WTC11 (cell line): Measurements from ENCODE around the gene COL2A1. TPM values are rescaled to one million over a fixed set of nuclear protein-coding genes. Genes with fewer than 3 reads are reported as not detected.

Experiments
- ATAC-seq: fragments of 200-7000 bp; cut with Tn5 transposase; 2 replicates; pipeline ENCODE4 v1.10.0; 2021; ENCODE audit warnings: mild to moderate bottlenecking, moderate library complexity
- CTCF ChIA-PET: fragments of 300-600 bp; sonication (Branson Sonifier 250); formaldehyde crosslinking; loops from one replicate; lab custom pipeline; 2021; ENCODE audit warnings: antibody characterized with exemption; lab: Charles Lee
- POLR2A ChIA-PET: fragments of 350-600 bp; sonication (Branson Sonifier 250); formaldehyde crosslinking; loops from one replicate; lab custom pipeline; 2021; ENCODE audit warnings: antibody characterized with exemption; lab: Charles Lee
- DNase-seq: peaks from one replicate; pipeline ENCODE4 v3.0.0; 2021; ENCODE audit warnings: low spot score
- H3K27ac Mint-ChIP-seq: 2 replicates; pipeline ENCODE4 v1.8.0; 2021; ENCODE audit warnings: mixed read lengths
- H3K27me3 Mint-ChIP-seq: 2 replicates; pipeline ENCODE4 v1.8.0; 2021; ENCODE audit warnings: low read depth, mild to moderate bottlenecking, moderate library complexity, mixed read lengths
- H3K36me3 Mint-ChIP-seq: 2 replicates; pipeline ENCODE4 v1.8.0; 2021; ENCODE audit warnings: mixed read lengths
- H3K4me1 Mint-ChIP-seq: 2 replicates; pipeline ENCODE4 v1.8.0; 2022; ENCODE audit warnings: mixed read lengths
- H3K4me3 Mint-ChIP-seq: 2 replicates; pipeline ENCODE4 v1.8.0; 2021; ENCODE audit warnings: mild to moderate bottlenecking, moderate library complexity, mixed read lengths
- H3K9me3 Mint-ChIP-seq: 2 replicates; pipeline ENCODE4 v1.8.0; 2021; ENCODE audit warnings: mixed read lengths
- AFF4 ChIP-seq: sonication (generic); formaldehyde crosslinking; IDR thresholded peaks from 2 replicates; pipeline ENCODE4 v1.8.1; 2023; ENCODE audit warnings: mild to moderate bottlenecking, missing genetic modification reagents, borderline replicate concordance
- ATF3 ChIP-seq: sonication (generic); formaldehyde crosslinking; conservative IDR thresholded peaks from 2 replicates; pipeline ENCODE4 v1.8.1; 2022; ENCODE audit warnings: mild to moderate bottlenecking, missing genetic modification reagents
- CBFB ChIP-seq: sonication (generic); formaldehyde crosslinking; IDR thresholded peaks from 2 replicates; pipeline ENCODE4 v1.8.1; 2022; ENCODE audit warnings: mild to moderate bottlenecking, low read depth, missing genetic modification reagents
- CDX4 ChIP-seq: fragments of 250-450 bp; sonication (Bioruptor Pico); IDR thresholded peaks from 2 replicates; pipeline ENCODE4 v1.9.0; 2021; ENCODE audit warnings: moderate library complexity, mild to moderate bottlenecking, inconsistent platforms, borderline replicate concordance
- CREM ChIP-seq: sonication (generic); formaldehyde crosslinking; IDR thresholded peaks from 2 replicates; pipeline ENCODE4 v1.8.1; 2022; ENCODE audit warnings: mild to moderate bottlenecking, missing genetic modification reagents, moderate library complexity
- GTF2I ChIP-seq: fragments of 250-450 bp; sonication (Bioruptor Pico); conservative IDR thresholded peaks from 2 replicates; pipeline ENCODE4 v1.4.0; 2021; ENCODE audit warnings: mild to moderate bottlenecking
- HMGA2 ChIP-seq: fragments of 250-450 bp; sonication (Bioruptor Pico); IDR thresholded peaks from 2 replicates; pipeline ENCODE4 v1.4.0; 2021; ENCODE audit warnings: mild to moderate bottlenecking, moderate library complexity
- JUN ChIP-seq: sonication (generic); formaldehyde crosslinking; IDR thresholded peaks from 2 replicates; pipeline ENCODE4 v1.8.0; 2023; ENCODE audit warnings: mild to moderate bottlenecking, missing genetic modification reagents
- KAT7 ChIP-seq: sonication (generic); formaldehyde crosslinking; IDR thresholded peaks from 2 replicates; pipeline ENCODE4 v1.8.1; 2023; ENCODE audit warnings: missing genetic modification reagents, mild to moderate bottlenecking, borderline replicate concordance
- NR2C2 ChIP-seq: sonication (generic); formaldehyde crosslinking; IDR thresholded peaks from 2 replicates; pipeline ENCODE4 v1.8.0; 2022; ENCODE audit warnings: mild to moderate bottlenecking, missing genetic modification reagents
- SOX15 ChIP-seq: fragments of 250-450 bp; sonication (Bioruptor Pico); IDR thresholded peaks from 2 replicates; pipeline ENCODE4 v1.9.0; 2021; ENCODE audit warnings: mild to moderate bottlenecking
- USF1 ChIP-seq: sonication (generic); formaldehyde crosslinking; IDR thresholded peaks from 2 replicates; pipeline ENCODE4 v1.8.0; 2022; ENCODE audit warnings: mild to moderate bottlenecking, missing genetic modification reagents
- ZNF121 ChIP-seq: sonication (generic); formaldehyde crosslinking; IDR thresholded peaks from 2 replicates; pipeline ENCODE4 v1.8.0; 2023; ENCODE audit warnings: missing genetic modification reagents
- ZNF219 ChIP-seq: sonication (generic); formaldehyde crosslinking; IDR thresholded peaks from 2 replicates; pipeline ENCODE4 v1.8.0; 2023; ENCODE audit warnings: missing genetic modification reagents, mild to moderate bottlenecking, borderline replicate concordance
- ZNF396 ChIP-seq: fragments of 250-450 bp; sonication (Bioruptor Pico); IDR thresholded peaks from 2 replicates; pipeline ENCODE4 v1.8.0; 2021; ENCODE audit warnings: mild to moderate bottlenecking, moderate library complexity, borderline replicate concordance
- total RNA-seq: library from RNA; stranded (reverse); gene quantifications from 3 replicates; pipeline ENCODE4 v1.2.3, GENCODE V29; 2021
- TF ChIP-seq, protein P1 (sequence below): sonication (generic); formaldehyde crosslinking; IDR thresholded peaks from 2 replicates; pipeline ENCODE4 v1.8.0; 2023; ENCODE audit warnings: missing genetic modification reagents, mild to moderate bottlenecking, borderline replicate concordance
- TF ChIP-seq, protein P2 (sequence below): sonication (generic); formaldehyde crosslinking; IDR thresholded peaks from 2 replicates; pipeline ENCODE4 v1.8.1; 2023; ENCODE audit warnings: mild to moderate bottlenecking, missing genetic modification reagents
- TF ChIP-seq, protein P3 (sequence below): sonication (generic); formaldehyde crosslinking; IDR thresholded peaks from 2 replicates; pipeline ENCODE4 v1.8.1; 2023; ENCODE audit warnings: mild to moderate bottlenecking, missing genetic modification reagents
- TF ChIP-seq, protein P4 (sequence below): sonication (generic); formaldehyde crosslinking; IDR thresholded peaks from 2 replicates; pipeline ENCODE4 v1.8.0; 2022; ENCODE audit warnings: mild to moderate bottlenecking, missing genetic modification reagents

COL2A1 gene
- total RNA-seq, 1 experiment from 2014 or later: 20.9 TPM

DNA sequence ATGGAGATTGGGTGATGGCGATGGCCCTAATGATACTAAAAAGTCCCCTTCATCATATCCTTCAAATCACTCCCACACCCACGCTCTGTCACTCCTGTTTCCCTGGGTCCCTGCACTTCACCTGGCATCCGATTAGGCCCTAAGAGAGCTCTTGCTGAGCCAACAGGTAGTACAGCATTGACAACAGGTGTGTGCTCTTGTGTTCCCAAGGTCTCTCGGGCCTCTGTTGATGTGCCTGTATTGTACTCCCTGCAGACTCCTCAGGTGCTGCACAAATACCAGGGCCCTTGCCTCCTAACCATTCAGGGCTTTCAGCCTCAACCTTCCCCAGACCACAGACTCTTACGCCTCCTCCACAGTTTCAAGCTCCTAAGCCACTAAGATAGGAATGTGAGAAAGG, 73.6 kb downstream of the COL2A1 start:
- DNase-seq: no peak
- CTCF ChIA-PET: interaction anchor here (0.6 to 1.5 kb wide), 5 partner anchors 8 to 60 kb away, joined by 3 to 5 read pairs (median 4); partner anchors contain the start of gene TMEM106C
- Mint-ChIP-seq H3K27me3 (peaks cover 4% of the 10 kb centered on the region; the same call in 1 of the 2 replicates), H3K9me3 (no peaks in the 10 kb centered on the region), H3K4me3 (no peak overlapping the region), H3K4me1 (no peaks in the 10 kb centered on the region), H3K36me3 (no peaks in the 10 kb centered on the region), H3K27ac (no peak overlapping the region)
- TF ChIP-seq, protein P1, sequence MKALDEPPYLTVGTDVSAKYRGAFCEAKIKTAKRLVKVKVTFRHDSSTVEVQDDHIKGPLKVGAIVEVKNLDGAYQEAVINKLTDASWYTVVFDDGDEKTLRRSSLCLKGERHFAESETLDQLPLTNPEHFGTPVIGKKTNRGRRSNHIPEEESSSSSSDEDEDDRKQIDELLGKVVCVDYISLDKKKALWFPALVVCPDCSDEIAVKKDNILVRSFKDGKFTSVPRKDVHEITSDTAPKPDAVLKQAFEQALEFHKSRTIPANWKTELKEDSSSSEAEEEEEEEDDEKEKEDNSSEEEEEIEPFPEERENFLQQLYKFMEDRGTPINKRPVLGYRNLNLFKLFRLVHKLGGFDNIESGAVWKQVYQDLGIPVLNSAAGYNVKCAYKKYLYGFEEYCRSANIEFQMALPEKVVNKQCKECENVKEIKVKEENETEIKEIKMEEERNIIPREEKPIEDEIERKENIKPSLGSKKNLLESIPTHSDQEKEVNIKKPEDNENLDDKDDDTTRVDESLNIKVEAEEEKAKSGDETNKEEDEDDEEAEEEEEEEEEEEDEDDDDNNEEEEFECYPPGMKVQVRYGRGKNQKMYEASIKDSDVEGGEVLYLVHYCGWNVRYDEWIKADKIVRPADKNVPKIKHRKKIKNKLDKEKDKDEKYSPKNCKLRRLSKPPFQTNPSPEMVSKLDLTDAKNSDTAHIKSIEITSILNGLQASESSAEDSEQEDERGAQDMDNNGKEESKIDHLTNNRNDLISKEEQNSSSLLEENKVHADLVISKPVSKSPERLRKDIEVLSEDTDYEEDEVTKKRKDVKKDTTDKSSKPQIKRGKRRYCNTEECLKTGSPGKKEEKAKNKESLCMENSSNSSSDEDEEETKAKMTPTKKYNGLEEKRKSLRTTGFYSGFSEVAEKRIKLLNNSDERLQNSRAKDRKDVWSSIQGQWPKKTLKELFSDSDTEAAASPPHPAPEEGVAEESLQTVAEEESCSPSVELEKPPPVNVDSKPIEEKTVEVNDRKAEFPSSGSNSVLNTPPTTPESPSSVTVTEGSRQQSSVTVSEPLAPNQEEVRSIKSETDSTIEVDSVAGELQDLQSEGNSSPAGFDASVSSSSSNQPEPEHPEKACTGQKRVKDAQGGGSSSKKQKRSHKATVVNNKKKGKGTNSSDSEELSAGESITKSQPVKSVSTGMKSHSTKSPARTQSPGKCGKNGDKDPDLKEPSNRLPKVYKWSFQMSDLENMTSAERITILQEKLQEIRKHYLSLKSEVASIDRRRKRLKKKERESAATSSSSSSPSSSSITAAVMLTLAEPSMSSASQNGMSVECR (CRISPR knock-in tag): no peak
- TF ChIP-seq ZNF219 (no peak), KAT7 (CRISPR knock-in tag) (no peak), ZNF121 (CRISPR knock-in tag) (no peak), JUN (CRISPR knock-in tag) (no peak), SOX15 (no peak), HMGA2 (no peak), CREM (CRISPR knock-in tag) (no peak), ATF3 (CRISPR knock-in tag) (no peak), CBFB (CRISPR knock-in tag) (no peak), NR2C2 (CRISPR knock-in tag) (no peak), ZNF396 (CRISPR knock-in tag) (no peak), CDX4 (CRISPR knock-in tag) (no peak), AFF4 (CRISPR knock-in tag) (no peak), USF1 (CRISPR knock-in tag) (no peak), GTF2I (CRISPR knock-in tag) (no peak)
- TF ChIP-seq, protein P2, sequence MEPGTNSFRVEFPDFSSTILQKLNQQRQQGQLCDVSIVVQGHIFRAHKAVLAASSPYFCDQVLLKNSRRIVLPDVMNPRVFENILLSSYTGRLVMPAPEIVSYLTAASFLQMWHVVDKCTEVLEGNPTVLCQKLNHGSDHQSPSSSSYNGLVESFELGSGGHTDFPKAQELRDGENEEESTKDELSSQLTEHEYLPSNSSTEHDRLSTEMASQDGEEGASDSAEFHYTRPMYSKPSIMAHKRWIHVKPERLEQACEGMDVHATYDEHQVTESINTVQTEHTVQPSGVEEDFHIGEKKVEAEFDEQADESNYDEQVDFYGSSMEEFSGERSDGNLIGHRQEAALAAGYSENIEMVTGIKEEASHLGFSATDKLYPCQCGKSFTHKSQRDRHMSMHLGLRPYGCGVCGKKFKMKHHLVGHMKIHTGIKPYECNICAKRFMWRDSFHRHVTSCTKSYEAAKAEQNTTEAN (CRISPR knock-in tag): no peak
- TF ChIP-seq, protein P3, sequence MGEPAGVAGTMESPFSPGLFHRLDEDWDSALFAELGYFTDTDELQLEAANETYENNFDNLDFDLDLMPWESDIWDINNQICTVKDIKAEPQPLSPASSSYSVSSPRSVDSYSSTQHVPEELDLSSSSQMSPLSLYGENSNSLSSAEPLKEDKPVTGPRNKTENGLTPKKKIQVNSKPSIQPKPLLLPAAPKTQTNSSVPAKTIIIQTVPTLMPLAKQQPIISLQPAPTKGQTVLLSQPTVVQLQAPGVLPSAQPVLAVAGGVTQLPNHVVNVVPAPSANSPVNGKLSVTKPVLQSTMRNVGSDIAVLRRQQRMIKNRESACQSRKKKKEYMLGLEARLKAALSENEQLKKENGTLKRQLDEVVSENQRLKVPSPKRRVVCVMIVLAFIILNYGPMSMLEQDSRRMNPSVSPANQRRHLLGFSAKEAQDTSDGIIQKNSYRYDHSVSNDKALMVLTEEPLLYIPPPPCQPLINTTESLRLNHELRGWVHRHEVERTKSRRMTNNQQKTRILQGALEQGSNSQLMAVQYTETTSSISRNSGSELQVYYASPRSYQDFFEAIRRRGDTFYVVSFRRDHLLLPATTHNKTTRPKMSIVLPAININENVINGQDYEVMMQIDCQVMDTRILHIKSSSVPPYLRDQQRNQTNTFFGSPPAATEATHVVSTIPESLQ (CRISPR knock-in tag): no peak
- TF ChIP-seq, protein P4, sequence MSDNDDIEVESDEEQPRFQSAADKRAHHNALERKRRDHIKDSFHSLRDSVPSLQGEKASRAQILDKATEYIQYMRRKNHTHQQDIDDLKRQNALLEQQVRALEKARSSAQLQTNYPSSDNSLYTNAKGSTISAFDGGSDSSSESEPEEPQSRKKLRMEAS (CRISPR knock-in tag): no peak
- ATAC-seq: no peak
- POLR2A ChIA-PET: interaction anchor here (0.6 kb wide), 1 partner anchor 725 kb away, joined by 5 read pairs; no protein-coding TSS in a partner anchor
